WTC11 (cell line): ENCODE measurements around the gene STAT1.

Source experiments
- ATF3 ChIP-seq: sonication (generic); formaldehyde crosslinking; conservative IDR thresholded peaks from 2 replicates; pipeline ENCODE4 v1.8.1; 2022; ENCODE audit warnings: mild to moderate bottlenecking, missing genetic modification reagents
- CBFB ChIP-seq: sonication (generic); formaldehyde crosslinking; IDR thresholded peaks from 2 replicates; pipeline ENCODE4 v1.8.1; 2022; ENCODE audit warnings: mild to moderate bottlenecking, low read depth, missing genetic modification reagents
- CREM ChIP-seq: sonication (generic); formaldehyde crosslinking; IDR thresholded peaks from 2 replicates; pipeline ENCODE4 v1.8.1; 2022; ENCODE audit warnings: mild to moderate bottlenecking, missing genetic modification reagents, moderate library complexity
- SMAD4 ChIP-seq: sonication (generic); formaldehyde crosslinking; IDR thresholded peaks from 2 replicates; pipeline ENCODE4 v1.8.0; 2022; ENCODE audit warnings: mild to moderate bottlenecking, missing genetic modification reagents
- ZBTB21 ChIP-seq: sonication (generic); formaldehyde crosslinking; IDR thresholded peaks from 2 replicates; pipeline ENCODE4 v1.8.1; 2023; ENCODE audit warnings: mild to moderate bottlenecking, missing genetic modification reagents, borderline replicate concordance
- ZNF232 ChIP-seq: sonication (generic); formaldehyde crosslinking; IDR thresholded peaks from 2 replicates; pipeline ENCODE4 v1.8.0; 2022; ENCODE audit warnings: mild to moderate bottlenecking, missing genetic modification reagents
- TF ChIP-seq, protein P1 (sequence below): fragments of 200-600 bp; IDR thresholded peaks from 2 replicates; pipeline ENCODE4 v1.8.0; 2022; ENCODE audit warnings: antibody characterized with exemption

GRCh38 chr2:190964170-190964795, 49.7 kb downstream of the STAT1 start:
- TF ChIP-seq, protein P1, sequence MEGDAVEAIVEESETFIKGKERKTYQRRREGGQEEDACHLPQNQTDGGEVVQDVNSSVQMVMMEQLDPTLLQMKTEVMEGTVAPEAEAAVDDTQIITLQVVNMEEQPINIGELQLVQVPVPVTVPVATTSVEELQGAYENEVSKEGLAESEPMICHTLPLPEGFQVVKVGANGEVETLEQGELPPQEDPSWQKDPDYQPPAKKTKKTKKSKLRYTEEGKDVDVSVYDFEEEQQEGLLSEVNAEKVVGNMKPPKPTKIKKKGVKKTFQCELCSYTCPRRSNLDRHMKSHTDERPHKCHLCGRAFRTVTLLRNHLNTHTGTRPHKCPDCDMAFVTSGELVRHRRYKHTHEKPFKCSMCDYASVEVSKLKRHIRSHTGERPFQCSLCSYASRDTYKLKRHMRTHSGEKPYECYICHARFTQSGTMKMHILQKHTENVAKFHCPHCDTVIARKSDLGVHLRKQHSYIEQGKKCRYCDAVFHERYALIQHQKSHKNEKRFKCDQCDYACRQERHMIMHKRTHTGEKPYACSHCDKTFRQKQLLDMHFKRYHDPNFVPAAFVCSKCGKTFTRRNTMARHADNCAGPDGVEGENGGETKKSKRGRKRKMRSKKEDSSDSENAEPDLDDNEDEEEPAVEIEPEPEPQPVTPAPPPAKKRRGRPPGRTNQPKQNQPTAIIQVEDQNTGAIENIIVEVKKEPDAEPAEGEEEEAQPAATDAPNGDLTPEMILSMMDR: no peak
- TF ChIP-seq CREM (CRISPR knock-in tag): no peak
- TF ChIP-seq ZBTB21 (CRISPR knock-in tag): no peak
- no peak for TF ChIP-seq SMAD4 (CRISPR knock-in tag)
- TF ChIP-seq CBFB (CRISPR knock-in tag): no peak
- no peak for TF ChIP-seq ATF3 (CRISPR knock-in tag)
- no peak for TF ChIP-seq ZNF232 (CRISPR knock-in tag)
